ENCODE measurements around the gene ARMH3.

- TF ChIP-seq CTCF (IDR thresholded peaks at IDR 0.05) (no peak), POLR2A (IDR thresholded peaks at IDR 0.05) (no peak)
Observed at GRCh38 chr10:101892782-101893391, 163.1 kb downstream of the ARMH3 start.

Measured in testis (tissue), 2 donors.